ENCODE results near the gene LNX1. TPM values are rescaled to one million over a fixed set of nuclear protein-coding genes. Genes with fewer than 3 reads are reported as not detected.

The LNX1 gene
- total and polyA plus RNA-seq, 2 experiments from 2014 or later, result 6.7 to 9.4 TPM

GRCh38 chr4:53535567-53535966, 55.7 kb downstream of the LNX1 start:
- Histone ChIP-seq H3K4me2 (ENCODE audit: unreplicated experiment) (no peak overlapping the region), H3K79me2 (ENCODE audit: insufficient read depth) (no peaks in the 10 kb centered on the region), H3K4me1 (ENCODE audit: insufficient read depth) (peaks cover 33% of the 10 kb centered on the region), H3K9me3 (ENCODE audit: low read depth) (no peaks in the 10 kb centered on the region), H3F3A (ENCODE audit: insufficient read depth) (peaks cover 11% of the 10 kb centered on the region), H4K20me1 (ENCODE audit: insufficient read depth) (no peaks in the 10 kb centered on the region), H3K9ac (no peak overlapping the region), H3K27ac (no peak overlapping the region), H3K36me3 (ENCODE audit: low read depth) (no peaks in the 10 kb centered on the region), H3K9me2 (ENCODE audit: insufficient read depth) (no peaks in the 10 kb centered on the region), H3K27me3 (replicated peaks; ENCODE audit: insufficient read depth) (no peaks in the 10 kb centered on the region), H3K4me3 (no peak overlapping the region), H2AFZ (no peak overlapping the region)
- TF ChIP-seq EZH2 (IDR thresholded peaks at IDR 0.05; ENCODE audit: insufficient read depth, poor library complexity, severe bottlenecking), result no peak
- TF ChIP-seq EZH2phosphoT487 (IDR thresholded peaks at IDR 0.05; ENCODE audit: insufficient read depth, low read depth), result no peak
- in situ Hi-C loops (cut with MboI), result no loop called here
- no peak for DNase-seq
- 89 to 95% methylated on average over 3 of the region's 3 CpGs for WGBS, 2 experiments (ENCODE audit: low coverage in 1 of 2, low lambda C conversion rate in 2 of 2, missing lambda C conversion rate in 2 of 2)

GRCh38 chr4:53534684-53535083, 56.6 kb downstream of the LNX1 start:
- Histone ChIP-seq H3K4me2 (ENCODE audit: unreplicated experiment) (no peak overlapping the region), H4K20me1 (ENCODE audit: insufficient read depth) (no peaks in the 10 kb centered on the region), H3K4me1 (ENCODE audit: insufficient read depth) (peaks cover 24% of the 10 kb centered on the region), H3K4me3 (no peak overlapping the region), H3K79me2 (ENCODE audit: insufficient read depth) (no peaks in the 10 kb centered on the region), H3F3A (ENCODE audit: insufficient read depth) (peaks cover 2% of the 10 kb centered on the region), H3K27me3 (replicated peaks; ENCODE audit: insufficient read depth) (no peaks in the 10 kb centered on the region), H3K27ac (no peak overlapping the region), H3K9me2 (ENCODE audit: insufficient read depth) (no peaks in the 10 kb centered on the region), H3K9ac (no peak overlapping the region), H3K9me3 (ENCODE audit: low read depth) (no peaks in the 10 kb centered on the region), H2AFZ (no peak overlapping the region), H3K36me3 (ENCODE audit: low read depth) (no peaks in the 10 kb centered on the region)
- DNase-seq, result no peak
- TF ChIP-seq EZH2phosphoT487 (IDR thresholded peaks at IDR 0.05; ENCODE audit: insufficient read depth, low read depth) (no peak), EZH2 (IDR thresholded peaks at IDR 0.05; ENCODE audit: insufficient read depth, poor library complexity, severe bottlenecking) (no peak)
- WGBS, 2 experiments (ENCODE audit: low coverage in 1 of 2, low lambda C conversion rate in 2 of 2, missing lambda C conversion rate in 2 of 2), result 84 to 98% methylated on average over 2 of the region's 2 CpGs
- in situ Hi-C loops (cut with MboI), result no loop called here

- no peaks in the 10 kb centered on the region for H4K20me1 ChIP-seq (ENCODE audit: insufficient read depth)
- 95 to 100% methylated on average over 1 of the region's 1 CpG for WGBS, 2 experiments (ENCODE audit: low coverage in 1 of 2, low lambda C conversion rate in 2 of 2, missing lambda C conversion rate in 2 of 2)
- H3K27me3 ChIP-seq (replicated peaks; ENCODE audit: insufficient read depth), result no peaks in the 10 kb centered on the region
- no peak for DNase-seq
- no peaks in the 10 kb centered on the region for H3F3A ChIP-seq (ENCODE audit: insufficient read depth)
- H3K4me3 ChIP-seq, result no peak overlapping the region
- in situ Hi-C loops (cut with MboI), result no loop called here
- H2AFZ ChIP-seq, result no peak overlapping the region
- TF ChIP-seq EZH2 (IDR thresholded peaks at IDR 0.05; ENCODE audit: insufficient read depth, poor library complexity, severe bottlenecking) (no peak), EZH2phosphoT487 (IDR thresholded peaks at IDR 0.05; ENCODE audit: insufficient read depth, low read depth) (no peak)
- no peaks in the 10 kb centered on the region for H3K9me3 ChIP-seq (ENCODE audit: low read depth)
- no peaks in the 10 kb centered on the region for H3K9me2 ChIP-seq (ENCODE audit: insufficient read depth)
- H3K9ac ChIP-seq, result no peak overlapping the region
- H3K4me2 ChIP-seq (ENCODE audit: unreplicated experiment), result peak overlapping the region; percentile 18
- H3K36me3 ChIP-seq (ENCODE audit: low read depth), result no peaks in the 10 kb centered on the region
- no peak overlapping the region for H3K27ac ChIP-seq
- no peaks in the 10 kb centered on the region for H3K79me2 ChIP-seq (ENCODE audit: insufficient read depth)
- H3K4me1 ChIP-seq (ENCODE audit: insufficient read depth), result peaks cover 22% of the 10 kb centered on the region
Measured at GRCh38 chr4:53532521-53532920, 58.8 kb downstream of the LNX1 start.

GRCh38 chr4:53531585-53532224, 59.6 kb downstream of the LNX1 start:
- in situ Hi-C loops (cut with MboI), result no loop called here

More at GRCh38 chr4:53531585-53532224, 59.6 kb downstream of the LNX1 start:
- no peaks in the 10 kb centered on the region for H3K36me3 ChIP-seq (ENCODE audit: low read depth)
- no peaks in the 10 kb centered on the region for H3F3A ChIP-seq (ENCODE audit: insufficient read depth)
- H3K9me3 ChIP-seq (ENCODE audit: low read depth), result no peaks in the 10 kb centered on the region
- no peaks in the 10 kb centered on the region for H3K9me2 ChIP-seq (ENCODE audit: insufficient read depth)
- H3K4me2 ChIP-seq (ENCODE audit: unreplicated experiment), result no peak overlapping the region
- H3K27me3 ChIP-seq (replicated peaks; ENCODE audit: insufficient read depth), result no peaks in the 10 kb centered on the region
- H3K4me3 ChIP-seq, result no peak overlapping the region
- no peaks in the 10 kb centered on the region for H3K79me2 ChIP-seq (ENCODE audit: insufficient read depth)
- peak; percentile 25 for DNase-seq
- WGBS, 2 experiments (ENCODE audit: low coverage in 1 of 2, low lambda C conversion rate in 2 of 2, missing lambda C conversion rate in 2 of 2), result 33 to 38% methylated on average over 5 of the region's 5 CpGs
- H4K20me1 ChIP-seq (ENCODE audit: insufficient read depth), result no peaks in the 10 kb centered on the region
- no peak for TF ChIP-seq EZH2 (IDR thresholded peaks at IDR 0.05; ENCODE audit: insufficient read depth, poor library complexity, severe bottlenecking)
- no peak for TF ChIP-seq EZH2phosphoT487 (IDR thresholded peaks at IDR 0.05; ENCODE audit: insufficient read depth, low read depth)
- peaks cover 20% of the 10 kb centered on the region for H3K4me1 ChIP-seq (ENCODE audit: insufficient read depth)
- H2AFZ ChIP-seq, result peak overlapping the region; percentile 38
- H3K27ac ChIP-seq, result no peak overlapping the region
- no peak overlapping the region for H3K9ac ChIP-seq
